Epithelial cell of esophagus (primary cell): ENCODE data around the gene HMGXB3.
A peak's percentile ranks its signal among the peaks of the same experiment; 100 is the strongest.

Source experiments
- DNase-seq: peaks from one replicate; pipeline ENCODE4 v3.0.0; 2010; ENCODE audit warnings: low read depth
- H3K4me3 ChIP-seq: 2 replicates; pipeline ENCODE4 v1.5.1; 2011; ENCODE audit warnings: mild to moderate bottlenecking, low read length, control low read depth
- CTCF ChIP-seq: IDR thresholded peaks from 2 replicates; pipeline ENCODE4 v1.5.1; 2011; ENCODE audit warnings: low read depth, mild to moderate bottlenecking, low read length, control low read depth, inconsistent platforms; ENCODE audit not compliant: insufficient read depth; ENCODE audit errors: missing control alignments

The HMGXB3 gene, protein sequence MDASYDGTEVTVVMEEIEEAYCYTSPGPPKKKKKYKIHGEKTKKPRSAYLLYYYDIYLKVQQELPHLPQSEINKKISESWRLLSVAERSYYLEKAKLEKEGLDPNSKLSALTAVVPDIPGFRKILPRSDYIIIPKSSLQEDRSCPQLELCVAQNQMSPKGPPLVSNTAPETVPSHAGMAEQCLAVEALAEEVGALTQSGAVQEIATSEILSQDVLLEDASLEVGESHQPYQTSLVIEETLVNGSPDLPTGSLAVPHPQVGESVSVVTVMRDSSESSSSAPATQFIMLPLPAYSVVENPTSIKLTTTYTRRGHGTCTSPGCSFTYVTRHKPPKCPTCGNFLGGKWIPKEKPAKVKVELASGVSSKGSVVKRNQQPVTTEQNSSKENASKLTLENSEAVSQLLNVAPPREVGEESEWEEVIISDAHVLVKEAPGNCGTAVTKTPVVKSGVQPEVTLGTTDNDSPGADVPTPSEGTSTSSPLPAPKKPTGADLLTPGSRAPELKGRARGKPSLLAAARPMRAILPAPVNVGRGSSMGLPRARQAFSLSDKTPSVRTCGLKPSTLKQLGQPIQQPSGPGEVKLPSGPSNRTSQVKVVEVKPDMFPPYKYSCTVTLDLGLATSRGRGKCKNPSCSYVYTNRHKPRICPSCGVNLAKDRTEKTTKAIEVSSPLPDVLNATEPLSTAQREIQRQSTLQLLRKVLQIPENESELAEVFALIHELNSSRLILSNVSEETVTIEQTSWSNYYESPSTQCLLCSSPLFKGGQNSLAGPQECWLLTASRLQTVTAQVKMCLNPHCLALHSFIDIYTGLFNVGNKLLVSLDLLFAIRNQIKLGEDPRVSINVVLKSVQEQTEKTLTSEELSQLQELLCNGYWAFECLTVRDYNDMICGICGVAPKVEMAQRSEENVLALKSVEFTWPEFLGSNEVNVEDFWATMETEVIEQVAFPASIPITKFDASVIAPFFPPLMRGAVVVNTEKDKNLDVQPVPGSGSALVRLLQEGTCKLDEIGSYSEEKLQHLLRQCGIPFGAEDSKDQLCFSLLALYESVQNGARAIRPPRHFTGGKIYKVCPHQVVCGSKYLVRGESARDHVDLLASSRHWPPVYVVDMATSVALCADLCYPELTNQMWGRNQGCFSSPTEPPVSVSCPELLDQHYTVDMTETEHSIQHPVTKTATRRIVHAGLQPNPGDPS (N-terminal part only)

GRCh38 chr5:150000256-150000989, at the start of gene HMGXB3, which contains the start of gene TIGD6:
TSS of gene HMGXB3 (plus strand) at chr5:150000739. CDS start at chr5:150004853, 4,114 bp downstream.
TSS of gene TIGD6 (minus strand) at chr5:150000654. CDS start at chr5:149996348, 4,306 bp downstream.
- peak within 1 kb of the TSS; percentile 71 for H3K4me3 ChIP-seq
- DNase-seq, result peak; percentile 89
- TF ChIP-seq CTCF, result peak; percentile 2

GRCh38 chr5:149951138-149951749, 49.3 kb upstream of the HMGXB3 start:
- H3K4me3 ChIP-seq, result no peak overlapping the region
- no peak for DNase-seq
- peak; percentile 4 for TF ChIP-seq CTCF

DNA sequence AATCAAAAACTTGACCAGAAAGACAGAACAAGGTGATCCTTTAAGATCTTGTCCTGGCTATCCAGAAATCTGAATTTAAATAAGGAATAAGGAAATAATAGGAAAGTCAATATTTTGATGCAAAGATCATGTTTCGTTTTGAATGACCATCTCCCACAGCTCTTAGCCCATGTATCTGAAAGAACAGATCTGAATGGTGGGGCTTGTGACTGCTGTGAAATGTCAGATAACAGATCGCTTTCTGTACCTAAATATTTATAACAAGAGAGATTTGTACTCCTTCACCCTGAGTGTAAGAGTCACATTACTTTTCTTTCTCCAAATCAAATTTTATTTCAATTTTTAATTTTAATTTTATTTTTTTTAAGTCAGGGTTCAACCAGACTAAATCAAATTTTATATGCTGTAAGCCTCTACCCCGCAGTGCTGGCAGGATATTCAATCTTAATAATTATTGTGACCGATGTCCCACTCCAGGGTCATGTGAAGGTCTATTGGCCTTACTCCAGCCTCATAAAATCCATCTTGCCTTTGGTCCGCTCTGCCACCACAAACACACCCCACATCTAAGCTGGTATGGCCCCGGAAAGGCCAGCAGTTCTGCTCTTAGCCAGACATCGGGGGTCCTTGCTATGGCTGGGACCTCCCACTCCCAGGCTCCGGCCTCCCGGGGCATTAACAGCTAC, 47.0 kb upstream of the HMGXB3 start:
- no peak for TF ChIP-seq CTCF

DNA sequence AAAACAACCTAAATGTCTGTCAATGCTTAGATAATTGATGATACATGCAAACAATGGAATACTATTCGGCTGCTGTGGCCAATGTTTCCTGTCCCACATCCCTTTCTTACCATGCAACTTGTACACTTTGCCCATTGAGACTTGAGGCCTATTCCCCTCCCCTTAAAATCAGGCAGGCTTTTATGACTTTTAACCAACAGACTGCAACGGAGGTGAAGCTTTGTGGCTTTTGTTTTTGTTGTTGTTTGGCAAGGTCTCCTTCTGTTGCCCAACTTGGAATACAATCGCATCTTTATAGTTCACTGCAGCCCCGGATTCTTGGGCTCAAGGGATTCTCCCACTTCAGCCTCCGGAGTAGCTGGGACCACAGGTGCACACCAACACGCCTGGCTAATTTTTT, 45.7 kb upstream of the HMGXB3 start:
- no peak for DNase-seq
- TF ChIP-seq CTCF, result no peak
- no peak overlapping the region for H3K4me3 ChIP-seq

More for the DNA sequence above, 47.0 kb upstream of the HMGXB3 start:
- H3K4me3 ChIP-seq, result no peak overlapping the region
- no peak for DNase-seq

- DNase-seq, result no peak
- TF ChIP-seq CTCF, result no peak
Measured at GRCh38 chr5:149956685-149957084, 43.9 kb upstream of the HMGXB3 start.

More at GRCh38 chr5:149956685-149957084, 43.9 kb upstream of the HMGXB3 start:
- no peak overlapping the region for H3K4me3 ChIP-seq
